ENCODE measurements around the gene PRR16.

The PRR16 gene

GRCh38 chr5:120464627-120465435 is 731 bp downstream of the PRR16 start:
- no peak for TF ChIP-seq TAF1 (IDR thresholded peaks at IDR 0.05; ENCODE audit: borderline replicate concordance, insufficient read depth, low read length)
- no peak for TF ChIP-seq SIN3A (IDR thresholded peaks at IDR 0.05; ENCODE audit: borderline replicate concordance, insufficient read depth, low read length)
- no peak for TF ChIP-seq REST (IDR thresholded peaks at IDR 0.05; ENCODE audit: insufficient read depth in 1 of 2, low read depth in 2 of 2, low read length in 2 of 2)
- TF ChIP-seq FOXP2 (optimal IDR thresholded peaks at IDR 0.05; ENCODE audit: borderline replicate concordance, extremely low read depth, extremely low read length, insufficient read depth), result no peak
- TF ChIP-seq POLR2AphosphoS5 (IDR thresholded peaks at IDR 0.05; ENCODE audit: low read depth, low read length), result no peak

GRCh38 chr5:120465436-120465961 is 1.4 kb downstream of the PRR16 start:
- TF ChIP-seq SIN3A (IDR thresholded peaks at IDR 0.05; ENCODE audit: borderline replicate concordance, insufficient read depth, low read length) (no peak), POLR2AphosphoS5 (IDR thresholded peaks at IDR 0.05; ENCODE audit: low read depth, low read length) (no peak), REST (IDR thresholded peaks at IDR 0.05; ENCODE audit: insufficient read depth in 1 of 2, low read depth in 2 of 2, low read length in 2 of 2) (no peak), TAF1 (IDR thresholded peaks at IDR 0.05; ENCODE audit: borderline replicate concordance, insufficient read depth, low read length) (no peak), FOXP2 (optimal IDR thresholded peaks at IDR 0.05; ENCODE audit: borderline replicate concordance, extremely low read depth, extremely low read length, insufficient read depth) (no peak)

GRCh38 chr5:120466341-120467006 is 2.4 kb downstream of the PRR16 start:
- TF ChIP-seq POLR2AphosphoS5 (IDR thresholded peaks at IDR 0.05; ENCODE audit: low read depth, low read length) (no peak), FOXP2 (optimal IDR thresholded peaks at IDR 0.05; ENCODE audit: borderline replicate concordance, extremely low read depth, extremely low read length, insufficient read depth) (no peak), REST (IDR thresholded peaks at IDR 0.05; ENCODE audit: insufficient read depth in 1 of 2, low read depth in 2 of 2, low read length in 2 of 2) (no peak), SIN3A (IDR thresholded peaks at IDR 0.05; ENCODE audit: borderline replicate concordance, insufficient read depth, low read length) (no peak), TAF1 (IDR thresholded peaks at IDR 0.05; ENCODE audit: borderline replicate concordance, insufficient read depth, low read length) (no peak)

GRCh38 chr5:120471971-120472370 is 7.9 kb downstream of the PRR16 start:
- TF ChIP-seq TAF1 (IDR thresholded peaks at IDR 0.05; ENCODE audit: borderline replicate concordance, insufficient read depth, low read length) (no peak), SIN3A (IDR thresholded peaks at IDR 0.05; ENCODE audit: borderline replicate concordance, insufficient read depth, low read length) (no peak), FOXP2 (optimal IDR thresholded peaks at IDR 0.05; ENCODE audit: borderline replicate concordance, extremely low read depth, extremely low read length, insufficient read depth) (no peak), REST (IDR thresholded peaks at IDR 0.05; ENCODE audit: insufficient read depth in 1 of 2, low read depth in 2 of 2, low read length in 2 of 2) (no peak), POLR2AphosphoS5 (IDR thresholded peaks at IDR 0.05; ENCODE audit: low read depth, low read length) (no peak)
